UCSD-AML1 (cell line): ENCODE data around the gene RNF144B.

Experiments used
- DNase-seq: peaks from one replicate; lab custom pipeline; 2025; ENCODE audit not compliant: unreplicated experiment; lab: John Stamatoyannopoulos, UW

Gene RNF144B

GRCh38 chr6:18478610-18479009, 91.5 kb downstream of the RNF144B start:
- no peak for DNase-seq

GRCh38 chr6:18481870-18482269, 94.7 kb downstream of the RNF144B start:
- no peak for DNase-seq

GRCh38 chr6:18485660-18486435, 98.7 kb downstream of the RNF144B start:
- DNase-seq, result no peak

GRCh38 chr6:18488004-18488403, 100.9 kb downstream of the RNF144B start:
- no peak for DNase-seq

- DNase-seq, result no peak
Measured at GRCh38 chr6:18488526-18489270, 101.5 kb downstream of the RNF144B start.

- no peak for DNase-seq
Measured at GRCh38 chr6:18489335-18489734, 102.2 kb downstream of the RNF144B start.

GRCh38 chr6:18491308-18492045, 104.3 kb downstream of the RNF144B start:
- DNase-seq, result no peak

GRCh38 chr6:18492972-18493371, 105.8 kb downstream of the RNF144B start:
- DNase-seq, result no peak

- DNase-seq, result no peak
Measured at GRCh38 chr6:18493382-18493891, 106.3 kb downstream of the RNF144B start.

GRCh38 chr6:18493925-18494324, 106.8 kb downstream of the RNF144B start:
- no peak for DNase-seq

GRCh38 chr6:18495236-18495635, 108.1 kb downstream of the RNF144B start:
- DNase-seq, result no peak

- DNase-seq, result no peak
Measured at GRCh38 chr6:18496462-18496861, 109.3 kb downstream of the RNF144B start.

GRCh38 chr6:18497006-18497405, 109.9 kb downstream of the RNF144B start:
- DNase-seq, result no peak

- no peak for DNase-seq
Measured at GRCh38 chr6:18498408-18498807, 111.3 kb downstream of the RNF144B start.

- no peak for DNase-seq
Measured at GRCh38 chr6:18500921-18501662, 113.9 kb downstream of the RNF144B start.

- peak; percentile 21 for DNase-seq
Measured at GRCh38 chr6:18501663-18502013, 114.5 kb downstream of the RNF144B start.

- no peak for DNase-seq
Measured at GRCh38 chr6:18503206-18503592, 116.0 kb downstream of the RNF144B start.

GRCh38 chr6:18503593-18504231, 116.6 kb downstream of the RNF144B start:
- peak; percentile 12 for DNase-seq

- no peak for DNase-seq
Measured at GRCh38 chr6:18504232-18504596, 117.1 kb downstream of the RNF144B start.

- no peak for DNase-seq
Measured at GRCh38 chr6:18506382-18507017, 119.3 kb downstream of the RNF144B start.
